ENCODE results near the gene ZFHX3. TPM values are rescaled to one million over a fixed set of nuclear protein-coding genes. Genes with fewer than 3 reads are reported as not detected.
"Not testable (repeated sequence)": the region's sequence is repeated elsewhere in the genome, so short reads cannot be mapped to it uniquely, and the experiment has no call there.

The ZFHX3 gene
- total RNA-seq, 1 experiment from 2014 or later = 3.5 TPM

- DNase-seq (ENCODE audit: low spot score) = no peak
Observed at GRCh38 chr16:73023752-73024570, 24.0 kb downstream of the ZFHX3 start.

- no peak for DNase-seq (ENCODE audit: low spot score)
Observed at GRCh38 chr16:73023320-73023719, 24.6 kb downstream of the ZFHX3 start.

- DNase-seq (ENCODE audit: low spot score) = no peak
Observed at GRCh38 chr16:73022534-73022933, 25.4 kb downstream of the ZFHX3 start.

- no peak for DNase-seq (ENCODE audit: low spot score)
Observed at GRCh38 chr16:73021866-73022495, 25.9 kb downstream of the ZFHX3 start.

- peak; percentile 77 for DNase-seq (ENCODE audit: low spot score)
Observed at GRCh38 chr16:73020409-73020884, 27.5 kb downstream of the ZFHX3 start.

- peak; percentile 69 for DNase-seq (ENCODE audit: low spot score)
Observed at GRCh38 chr16:73019457-73020362, 28.2 kb downstream of the ZFHX3 start.

GRCh38 chr16:73018821-73019456 lies 29.0 kb downstream of the ZFHX3 start:
- DNase-seq (ENCODE audit: low spot score) = no peak

- DNase-seq (ENCODE audit: low spot score) = no peak
Observed at GRCh38 chr16:73017321-73017720, 30.6 kb downstream of the ZFHX3 start.

- DNase-seq (ENCODE audit: low spot score) = peak; percentile 61
Observed at GRCh38 chr16:73016488-73016830, 31.5 kb downstream of the ZFHX3 start.

GRCh38 chr16:73015612-73016487 lies 32.1 kb downstream of the ZFHX3 start:
- peak; percentile 72 for DNase-seq (ENCODE audit: low spot score)

- DNase-seq (ENCODE audit: low spot score) = no peak
Observed at GRCh38 chr16:73014768-73015167, 33.2 kb downstream of the ZFHX3 start.

GRCh38 chr16:73013974-73014373 lies 34.0 kb downstream of the ZFHX3 start:
- no peak for DNase-seq (ENCODE audit: low spot score)

- DNase-seq (ENCODE audit: low spot score) = no peak
Observed at GRCh38 chr16:73012341-73012740, 35.6 kb downstream of the ZFHX3 start.

- no peak for DNase-seq (ENCODE audit: low spot score)
Observed at GRCh38 chr16:73011926-73012325, 36.0 kb downstream of the ZFHX3 start.

- DNase-seq (ENCODE audit: low spot score) = no peak
Observed at GRCh38 chr16:73010150-73010676, 37.7 kb downstream of the ZFHX3 start.

- not testable (repeated sequence) for DNase-seq (ENCODE audit: low spot score)
Observed at GRCh38 chr16:73009710-73010109, 38.2 kb downstream of the ZFHX3 start.

GRCh38 chr16:73006026-73006425 lies 41.9 kb downstream of the ZFHX3 start:
- DNase-seq (ENCODE audit: low spot score) = no peak

GRCh38 chr16:73002866-73003265 lies 45.1 kb downstream of the ZFHX3 start:
- DNase-seq (ENCODE audit: low spot score) = no peak

- no peak for DNase-seq (ENCODE audit: low spot score)
Observed at GRCh38 chr16:73000907-73001521, 46.9 kb downstream of the ZFHX3 start.
